ENCODE results near the gene GSTA5.
"Not testable (repeated sequence)": the region's sequence is repeated elsewhere in the genome, so short reads cannot be mapped to it uniquely, and the experiment has no call there.

DNA sequence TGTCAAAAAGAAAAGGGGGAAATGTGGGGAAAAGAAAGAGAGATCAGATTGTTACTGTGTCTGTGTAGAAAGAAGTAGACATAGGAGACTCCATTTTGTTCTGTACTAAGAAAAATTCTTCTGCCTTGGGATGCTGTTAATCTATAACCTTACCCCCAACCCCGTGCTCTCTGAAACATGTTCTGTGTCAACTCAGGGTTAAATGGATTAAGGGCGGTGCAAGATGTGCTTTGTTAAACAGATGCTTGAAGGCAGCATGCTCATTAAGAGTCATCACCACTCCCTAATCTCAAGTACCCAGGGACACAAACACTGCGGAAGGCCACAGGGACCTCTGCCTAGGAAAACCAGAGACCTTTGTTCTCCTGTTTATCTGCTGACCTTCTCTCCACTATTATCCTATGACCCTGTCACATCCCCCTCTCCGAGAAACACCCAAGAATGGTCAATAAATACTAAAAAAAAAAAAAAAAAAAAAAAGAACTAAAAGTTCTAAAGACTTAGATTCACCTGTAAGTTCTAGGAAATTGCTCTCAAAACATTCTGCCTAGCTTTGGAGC lies 14.6 kb downstream of the GSTA5 start:
- not testable (repeated sequence) for TF ChIP-seq CTCF (conservative IDR thresholded peaks at IDR 0.05); ZFX (IDR thresholded peaks at IDR 0.05)

Measured in C4-2B (cell line).